ENCODE measurements around the gene LSM10. TPM values are rescaled to one million over a fixed set of nuclear protein-coding genes. Genes with fewer than 3 reads are reported as not detected.

Gene LSM10
- total RNA-seq, 1 experiment from 2014 or later = 42.2 TPM

DNA sequence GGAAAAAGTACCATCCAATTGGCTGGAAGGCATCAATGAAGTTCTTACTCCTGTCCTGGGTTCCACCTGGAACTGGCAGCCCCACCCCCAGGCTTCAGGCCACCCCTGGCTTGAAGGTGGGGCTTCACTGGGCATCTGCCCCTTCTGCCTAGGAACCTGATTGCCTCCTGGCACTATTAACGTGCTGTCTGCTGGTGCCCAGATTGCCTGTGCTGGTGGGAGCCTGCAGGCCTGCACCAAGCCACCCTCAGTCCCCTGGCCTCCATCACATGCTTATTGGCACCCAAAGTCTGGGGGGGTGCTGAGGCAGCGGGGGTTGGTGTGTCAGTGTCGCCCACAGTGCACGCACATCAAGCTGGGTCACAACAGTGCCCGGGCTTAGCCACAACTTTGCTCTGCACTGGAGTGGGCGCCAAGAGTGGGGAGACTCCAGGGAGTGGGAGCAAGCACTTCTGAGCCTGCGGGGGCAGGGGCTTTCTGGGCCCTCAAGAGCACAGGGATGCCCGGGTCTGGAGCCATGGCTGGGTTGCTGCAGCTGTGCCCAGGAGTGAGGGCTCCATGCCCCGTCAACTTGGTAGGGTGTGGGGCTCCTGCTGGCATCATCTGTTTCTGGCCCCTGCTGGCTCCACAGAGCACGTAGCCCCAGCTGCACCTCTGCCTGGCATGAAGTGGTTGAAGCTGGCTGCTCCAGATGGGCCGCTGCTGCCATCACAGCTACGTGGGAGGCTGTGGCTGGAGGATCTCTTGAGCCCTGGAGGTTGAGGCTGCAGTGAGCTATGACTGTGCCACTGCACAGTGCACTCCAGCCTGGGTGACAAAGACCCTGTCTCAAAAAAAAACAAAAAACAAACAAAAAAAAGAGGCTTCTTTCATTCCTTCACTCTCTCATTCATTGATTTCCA is 4.1 kb upstream of the LSM10 start:
- Histone ChIP-seq H3K4me2 (ENCODE audit: insufficient read depth, insufficient read length, low read length) (peak overlapping the region; percentile 90), H4K91ac (ENCODE audit: insufficient read length, low read depth, low read length) (no peak overlapping the region), H2BK20ac (ENCODE audit: low read depth, low read length, poor library complexity, severe bottlenecking) (no peak overlapping the region), H2AK5ac (ENCODE audit: insufficient read length, low read length) (no peak overlapping the region), H3K9ac (ENCODE audit: extremely low read depth, insufficient read length, low read length) (no peak overlapping the region), H2AFZ (ENCODE audit: low read length) (no peak overlapping the region), H3K18ac (ENCODE audit: insufficient read length, low read depth, low read length) (no peak overlapping the region), H2BK120ac (ENCODE audit: low read depth, low read length, poor library complexity, severe bottlenecking) (no peak overlapping the region), H3K27ac (ENCODE audit: insufficient read length, low read depth, low read length) (peak overlapping the region; percentile 63), H3T11ph (ENCODE audit: low read length) (no peak overlapping the region), H2BK12ac (ENCODE audit: insufficient read length, low read depth, low read length) (no peak overlapping the region), H4K20me1 (ENCODE audit: control insufficient read depth, insufficient read depth, insufficient read length) (no peaks in the 10 kb centered on the region), H4K8ac (replicated peaks; ENCODE audit: insufficient read length, low read depth, low read length) (no peak overlapping the region), H3K79me1 (ENCODE audit: insufficient read depth, low read depth, low read length, poor library complexity, severe bottlenecking) (no peaks in the 10 kb centered on the region), H3K27me3 (ENCODE audit: insufficient read depth, low read length) (no peaks in the 10 kb centered on the region), H3K4me1 (ENCODE audit: insufficient read depth, low read length) (no peaks in the 10 kb centered on the region), H3K56ac (ENCODE audit: insufficient read length, low read depth, low read length) (no peak overlapping the region), H2BK5ac (ENCODE audit: insufficient read length, low read length) (no peak overlapping the region), H3K23ac (ENCODE audit: insufficient read length, low read depth, low read length) (no peak overlapping the region), H3K14ac (ENCODE audit: insufficient read depth, low read length) (no peak overlapping the region), H3K4ac (ENCODE audit: low read depth, low read length) (no peak overlapping the region), H2BK15ac (ENCODE audit: low read depth, low read length) (no peak overlapping the region), H4K5ac (ENCODE audit: insufficient read length, low read depth, low read length) (no peak overlapping the region), H3K79me2 (ENCODE audit: insufficient read depth, low read length) (no peaks in the 10 kb centered on the region), H3K23me2 (ENCODE audit: insufficient read length, low read depth, low read length, poor library complexity, severe bottlenecking) (peaks cover 17% of the 10 kb centered on the region), H3K9me3 (ENCODE audit: control insufficient read depth, low read depth, low read length) (no peaks in the 10 kb centered on the region)
- TF ChIP-seq, protein P1, sequence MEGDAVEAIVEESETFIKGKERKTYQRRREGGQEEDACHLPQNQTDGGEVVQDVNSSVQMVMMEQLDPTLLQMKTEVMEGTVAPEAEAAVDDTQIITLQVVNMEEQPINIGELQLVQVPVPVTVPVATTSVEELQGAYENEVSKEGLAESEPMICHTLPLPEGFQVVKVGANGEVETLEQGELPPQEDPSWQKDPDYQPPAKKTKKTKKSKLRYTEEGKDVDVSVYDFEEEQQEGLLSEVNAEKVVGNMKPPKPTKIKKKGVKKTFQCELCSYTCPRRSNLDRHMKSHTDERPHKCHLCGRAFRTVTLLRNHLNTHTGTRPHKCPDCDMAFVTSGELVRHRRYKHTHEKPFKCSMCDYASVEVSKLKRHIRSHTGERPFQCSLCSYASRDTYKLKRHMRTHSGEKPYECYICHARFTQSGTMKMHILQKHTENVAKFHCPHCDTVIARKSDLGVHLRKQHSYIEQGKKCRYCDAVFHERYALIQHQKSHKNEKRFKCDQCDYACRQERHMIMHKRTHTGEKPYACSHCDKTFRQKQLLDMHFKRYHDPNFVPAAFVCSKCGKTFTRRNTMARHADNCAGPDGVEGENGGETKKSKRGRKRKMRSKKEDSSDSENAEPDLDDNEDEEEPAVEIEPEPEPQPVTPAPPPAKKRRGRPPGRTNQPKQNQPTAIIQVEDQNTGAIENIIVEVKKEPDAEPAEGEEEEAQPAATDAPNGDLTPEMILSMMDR (conservative IDR thresholded peaks at IDR 0.05) = no peak
- no peak for DNase-seq
- Mint-ChIP-seq H3K36me3 (ENCODE audit: insufficient read depth in 1 of 3, low read depth in 3 of 3) (no peaks in the 10 kb centered on the region; a peak in 2 of 7 replicates), H3K27ac (peak overlapping the region; percentile 65 to 98 (median 91); a peak in 5 of 7 replicates), H3K4me1 (peaks cover 22 to 23% of the 10 kb centered on the region in 2 experiments), H3K9me3 (no peaks in the 10 kb centered on the region; a peak in 1 of 5 replicates), H3K4me3 (peak overlapping the region; percentile 81 to 84), H3K27me3 (ENCODE audit: low read depth) (no peaks in the 10 kb centered on the region)
- WGBS (ENCODE audit: extremely low coverage, insufficient read length, low lambda C conversion rate) = no CpG with 5 or more reads among the region's 12 CpGs
